ENCODE results near the gene TCTA.

The TCTA gene

DNA sequence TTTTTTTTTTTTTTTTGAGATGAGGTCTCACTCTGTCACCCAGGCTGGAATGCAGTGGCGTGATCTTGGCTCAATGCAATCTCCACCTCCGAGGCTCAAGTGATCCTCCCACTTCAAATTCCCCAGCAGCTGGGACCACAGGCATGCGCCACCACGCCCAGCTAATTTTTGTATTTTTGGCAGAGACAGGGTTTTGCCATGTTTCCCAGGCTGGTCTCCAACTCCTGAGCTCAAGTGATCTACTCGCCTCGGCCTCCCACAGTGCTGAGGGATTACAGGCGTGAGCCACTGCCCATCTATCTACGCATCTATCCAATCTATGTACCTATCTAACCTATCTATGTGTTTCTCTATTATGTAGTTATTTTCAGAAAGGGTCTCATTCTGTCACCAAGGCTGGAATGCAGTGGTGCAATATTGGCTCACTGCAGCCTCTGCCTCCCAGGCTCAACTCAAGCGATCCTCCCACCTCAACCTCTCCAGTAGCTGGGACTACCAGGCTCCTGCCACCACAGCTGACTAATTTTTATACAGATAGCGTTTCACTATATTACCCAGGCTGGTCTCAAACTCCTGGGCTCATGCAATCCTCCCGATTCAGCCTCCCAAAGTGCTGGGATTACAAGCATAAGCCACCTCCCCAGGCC, 33.9 kb upstream of the TCTA start:
- DNase-seq, result no peak
- H3K27me3 ChIP-seq (ENCODE audit: insufficient read depth, low read depth, severe bottlenecking), result no peaks in the 10 kb centered on the region
- H3K4me3 ChIP-seq (ENCODE audit: low read depth, low read length), result no peak overlapping the region
- H3K9me3 ChIP-seq (ENCODE audit: severe bottlenecking), result no peaks in the 10 kb centered on the region
- peaks cover 29% of the 10 kb centered on the region for H3K36me3 ChIP-seq
- no peak for TF ChIP-seq CTCF (IDR thresholded peaks at IDR 0.05; ENCODE audit: low read depth, low read length)
- no peak overlapping the region for H3K27ac ChIP-seq

GRCh38 chr3:49383387-49383786, 28.8 kb upstream of the TCTA start:
- DNase-seq, result no peak
- no peak overlapping the region for H3K27ac ChIP-seq
- no peaks in the 10 kb centered on the region for H3K27me3 ChIP-seq (ENCODE audit: insufficient read depth, low read depth, severe bottlenecking)
- no peak for TF ChIP-seq CTCF (IDR thresholded peaks at IDR 0.05; ENCODE audit: low read depth, low read length)
- no peak overlapping the region for H3K4me3 ChIP-seq (ENCODE audit: low read depth, low read length)
- no peaks in the 10 kb centered on the region for H3K9me3 ChIP-seq (ENCODE audit: severe bottlenecking)
- peaks cover 9% of the 10 kb centered on the region for H3K36me3 ChIP-seq

GRCh38 chr3:49385617-49386016, 26.6 kb upstream of the TCTA start:
- TF ChIP-seq CTCF (IDR thresholded peaks at IDR 0.05; ENCODE audit: low read depth, low read length), result no peak
- Histone ChIP-seq H3K27me3 (ENCODE audit: insufficient read depth, low read depth, severe bottlenecking) (no peaks in the 10 kb centered on the region), H3K36me3 (peaks cover 21% of the 10 kb centered on the region), H3K4me3 (ENCODE audit: low read depth, low read length) (no peak overlapping the region), H3K9me3 (ENCODE audit: severe bottlenecking) (no peaks in the 10 kb centered on the region), H3K27ac (no peak overlapping the region)
- no peak for DNase-seq

DNA sequence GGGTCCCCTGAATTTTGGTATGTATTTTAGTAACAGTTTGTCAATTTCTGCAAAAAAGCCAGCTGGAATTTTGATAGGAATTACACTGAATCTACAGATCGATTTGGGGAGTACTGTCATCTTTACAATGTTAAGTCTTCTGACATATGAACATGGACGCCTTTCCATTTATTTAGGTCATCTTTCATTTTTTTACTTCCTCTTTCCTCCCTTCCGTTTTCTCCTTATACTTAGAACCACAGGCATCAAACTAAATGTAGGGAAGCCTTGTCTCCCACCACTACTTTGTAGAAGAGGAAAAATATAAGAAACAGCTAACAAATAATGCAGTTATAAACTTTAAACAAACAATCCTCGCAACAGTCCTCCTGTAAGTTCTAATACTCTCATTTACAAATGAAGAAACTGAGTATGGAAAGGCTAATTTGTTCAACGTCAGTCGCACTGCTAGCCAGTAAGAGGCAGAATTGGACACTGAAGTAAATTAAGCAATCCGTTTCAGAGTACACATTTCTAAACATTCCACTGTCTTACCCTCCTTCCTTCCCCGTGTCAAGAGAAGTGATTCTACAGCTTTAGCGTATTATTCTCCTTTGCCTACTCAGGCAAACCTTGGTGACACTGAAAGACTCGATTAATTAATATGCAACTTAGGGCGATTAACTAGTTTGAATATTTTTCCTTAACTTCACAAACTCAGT, 26.0 kb upstream of the TCTA start:
- H3K4me3 ChIP-seq (ENCODE audit: low read depth, low read length), result no peak overlapping the region
- no peak overlapping the region for H3K27ac ChIP-seq
- TF ChIP-seq CTCF (IDR thresholded peaks at IDR 0.05; ENCODE audit: low read depth, low read length), result no peak
- H3K9me3 ChIP-seq (ENCODE audit: severe bottlenecking), result no peaks in the 10 kb centered on the region
- no peaks in the 10 kb centered on the region for H3K27me3 ChIP-seq (ENCODE audit: insufficient read depth, low read depth, severe bottlenecking)
- DNase-seq, result no peak
- H3K36me3 ChIP-seq, result peaks cover 21% of the 10 kb centered on the region

DNA sequence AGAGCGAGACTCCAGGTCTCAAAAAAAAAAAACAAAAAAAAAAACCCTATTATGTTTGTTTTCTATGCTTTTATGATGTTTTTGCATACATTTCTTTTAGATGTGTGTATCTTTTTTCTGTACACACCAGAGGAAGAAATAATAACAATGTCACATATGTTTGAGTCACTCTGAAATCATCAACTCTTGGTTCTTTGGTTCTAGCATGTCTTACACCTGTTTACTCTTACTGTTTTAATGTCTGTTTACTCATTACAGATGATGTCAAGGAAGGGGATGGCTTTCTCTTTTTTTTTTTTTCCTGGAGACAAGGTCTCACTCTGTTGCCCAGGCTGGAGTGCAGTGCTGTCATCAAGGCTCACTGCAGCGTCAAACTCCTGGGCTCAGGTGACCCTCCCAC, 24.5 kb upstream of the TCTA start:
- Histone ChIP-seq H3K36me3 (peaks cover 21% of the 10 kb centered on the region), H3K4me3 (ENCODE audit: low read depth, low read length) (no peak overlapping the region), H3K27me3 (ENCODE audit: insufficient read depth, low read depth, severe bottlenecking) (no peaks in the 10 kb centered on the region), H3K27ac (no peak overlapping the region), H3K9me3 (ENCODE audit: severe bottlenecking) (no peaks in the 10 kb centered on the region)
- no peak for TF ChIP-seq CTCF (IDR thresholded peaks at IDR 0.05; ENCODE audit: low read depth, low read length)
- no peak for DNase-seq
